Breast epithelium (tissue), 3 donors: ENCODE data around the gene DNAJC19.

Experiments used
- CTCF ChIP-seq, 3 donors: fragments of 450-650 bp; IDR thresholded peaks; one replicate each; pipeline ENCODE4 v1.5.1; 2016 to 2017; ENCODE audit warnings: antibody characterized with exemption in 3 of 3, mild to moderate bottlenecking in 3 of 3, moderate library complexity in 3 of 3
- POLR2A ChIP-seq: fragments of 450-650 bp; IDR thresholded peaks from one replicate; pipeline ENCODE4 v1.6.1; 2016; ENCODE audit warnings: antibody characterized with exemption, mild to moderate bottlenecking, moderate library complexity
- POLR2AphosphoS5 ChIP-seq, 3 donors: sonication (generic); formaldehyde crosslinking; IDR thresholded peaks; one replicate each; pipeline ENCODE4 v1.6.1; 2017; ENCODE audit warnings: antibody characterized with exemption in 3 of 3

- TF ChIP-seq CTCF (IDR thresholded peaks at IDR 0.05) (no peak), POLR2A (no peak), POLR2AphosphoS5 (IDR thresholded peaks at IDR 0.05) (no peak)
These were observed 2.2 kb downstream of the DNAJC19 start for GRCh38 chr3:180987344-180987743.
